Renal cortical epithelial cell (primary cell): ENCODE measurements around the gene UBE3B. TPM values are rescaled to one million over a fixed set of nuclear protein-coding genes. Genes with fewer than 3 reads are reported as not detected.

Experiments
- DNase-seq: peaks from one replicate; pipeline ENCODE4 v3.0.0-alpha.2; 2011; ENCODE audit warnings: low read depth
- total RNA-seq: library from RNA; depleted of rRNA; stranded (reverse); fragments of >200 nt; gene quantifications from 2 replicates; pipeline ENCODE4 v1.2.3, GENCODE V29; 2014

The UBE3B gene
- total RNA-seq, 1 donor from 2014 or later = 78.4 TPM

DNA sequence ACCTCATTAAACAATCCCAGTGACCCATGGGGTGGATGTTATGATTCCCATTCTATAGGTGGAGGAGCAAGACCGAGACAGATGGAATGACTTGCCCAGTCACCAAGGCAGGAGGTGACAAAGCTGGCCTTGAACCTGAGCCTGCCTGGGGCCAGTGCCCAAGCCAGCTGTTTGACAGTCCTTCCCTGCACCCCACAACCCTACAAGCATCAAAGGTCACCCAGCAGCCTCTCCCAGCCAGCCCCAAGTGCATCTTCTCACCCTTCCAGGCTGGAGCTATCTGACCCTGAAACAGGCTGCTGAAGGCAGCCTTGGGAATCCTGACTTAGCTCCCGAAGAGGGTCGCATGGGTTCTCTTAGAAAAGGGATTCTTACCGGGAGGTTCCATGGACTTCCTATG lies 75.5 kb downstream of the UBE3B start:
- DNase-seq = no peak

DNA sequence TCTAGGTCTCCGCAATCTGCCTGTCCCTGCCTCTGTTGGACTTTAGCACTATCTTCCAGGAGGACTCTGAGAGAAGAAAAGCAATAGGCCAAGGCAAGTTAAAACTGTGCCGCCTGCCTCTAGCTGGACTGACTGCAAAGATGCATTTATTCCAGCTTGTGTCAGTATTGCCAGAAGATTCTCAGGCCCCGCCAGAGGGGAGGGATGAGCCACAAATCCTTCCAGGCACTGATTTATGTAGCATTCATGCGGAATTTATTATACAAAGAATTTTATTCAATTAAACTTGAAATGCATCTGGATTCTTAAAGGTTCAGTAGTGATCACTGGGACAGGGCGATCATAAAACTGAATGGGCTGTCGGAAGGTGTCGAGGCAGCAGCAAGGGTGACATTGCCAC lies 76.0 kb downstream of the UBE3B start:
- no peak for DNase-seq

DNA sequence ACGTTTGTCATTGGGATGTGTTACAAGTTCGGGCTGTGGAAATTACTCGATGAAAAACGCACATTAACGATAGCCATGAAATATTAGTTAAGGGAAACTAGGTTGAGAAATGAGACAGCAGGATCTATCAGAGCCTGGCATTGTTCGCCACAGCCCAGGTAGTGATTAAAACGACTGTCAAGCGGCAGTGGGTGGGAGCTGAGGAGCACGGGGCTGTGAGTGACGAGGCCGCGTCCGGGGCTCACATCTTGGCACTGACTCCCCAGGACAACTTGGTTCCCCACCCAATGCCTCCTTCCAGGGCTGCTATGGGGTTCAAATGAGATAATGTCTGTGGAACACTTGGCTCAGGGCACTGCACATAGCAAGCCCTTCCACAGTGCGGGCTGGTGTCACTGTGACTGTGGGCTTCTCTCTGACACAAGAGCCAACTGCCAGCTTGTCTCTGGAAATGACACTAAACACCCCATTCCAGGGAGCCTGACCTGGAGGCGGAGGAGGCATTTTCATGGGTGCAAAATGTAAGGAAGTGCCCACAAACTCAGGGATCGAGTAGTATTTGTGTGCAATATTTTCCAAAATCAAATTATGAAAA lies 76.6 kb downstream of the UBE3B start:
- DNase-seq = no peak

DNA sequence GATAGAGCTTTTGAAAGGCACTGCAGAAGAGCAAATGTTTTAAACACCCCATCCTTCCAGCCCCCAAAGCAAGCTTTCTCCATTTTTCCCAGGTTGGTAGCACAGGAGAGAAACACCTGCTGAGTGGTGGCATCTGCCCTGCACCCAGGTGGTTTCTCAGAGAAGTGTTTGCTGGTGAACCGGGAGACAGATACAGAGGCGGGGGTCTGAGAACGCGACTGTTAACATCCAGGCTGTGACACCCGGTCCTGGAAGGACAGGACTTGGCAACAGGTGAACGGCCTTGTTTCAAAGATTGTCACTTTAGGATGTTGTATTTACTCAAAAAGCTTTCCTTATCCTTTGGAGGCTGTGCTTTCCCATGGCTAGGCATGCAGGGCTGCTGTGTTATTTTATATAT lies 77.3 kb downstream of the UBE3B start:
- DNase-seq = no peak

DNA sequence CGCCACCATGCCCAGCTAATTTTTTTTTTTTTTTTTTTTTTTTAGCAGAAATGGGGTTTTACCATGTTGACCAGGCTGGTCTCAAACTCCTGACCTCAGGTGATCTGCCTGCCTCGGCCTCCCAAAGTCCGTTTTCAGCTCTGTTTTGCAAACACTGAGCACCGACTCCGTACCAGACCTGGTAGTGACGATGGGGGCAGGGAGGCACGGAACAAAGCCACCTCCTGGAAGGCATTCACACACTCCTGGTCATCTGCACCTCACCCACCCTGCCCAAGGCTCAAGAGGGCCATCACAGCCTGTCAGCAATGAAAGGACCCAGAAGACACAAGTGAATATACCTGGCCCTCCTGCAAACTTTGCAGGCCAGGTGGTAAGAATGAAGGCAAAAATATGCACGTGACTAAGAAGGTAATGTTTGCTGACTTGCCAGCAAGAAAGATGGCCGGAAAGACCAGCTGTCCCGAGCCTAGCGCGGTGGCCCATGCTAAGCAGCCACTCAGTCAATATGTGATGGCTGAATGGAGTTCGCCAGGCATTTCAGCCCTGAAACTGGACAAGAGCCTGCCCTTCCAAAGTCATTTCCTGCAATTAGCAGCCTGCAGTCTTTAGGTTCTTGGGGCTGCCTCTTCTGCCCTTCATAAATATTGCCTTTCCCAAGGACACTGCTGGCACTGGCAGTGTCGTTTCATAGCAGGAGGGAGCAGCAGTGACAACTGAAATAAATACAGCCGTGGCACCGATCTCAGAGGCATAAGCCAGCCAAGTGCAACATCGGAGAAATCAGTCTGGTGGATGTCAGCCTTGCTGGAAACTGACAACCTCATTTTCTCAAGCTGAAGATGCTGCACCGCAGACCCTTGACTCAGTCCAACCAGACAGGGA lies 78.2 kb downstream of the UBE3B start:
- no peak for DNase-seq

DNA sequence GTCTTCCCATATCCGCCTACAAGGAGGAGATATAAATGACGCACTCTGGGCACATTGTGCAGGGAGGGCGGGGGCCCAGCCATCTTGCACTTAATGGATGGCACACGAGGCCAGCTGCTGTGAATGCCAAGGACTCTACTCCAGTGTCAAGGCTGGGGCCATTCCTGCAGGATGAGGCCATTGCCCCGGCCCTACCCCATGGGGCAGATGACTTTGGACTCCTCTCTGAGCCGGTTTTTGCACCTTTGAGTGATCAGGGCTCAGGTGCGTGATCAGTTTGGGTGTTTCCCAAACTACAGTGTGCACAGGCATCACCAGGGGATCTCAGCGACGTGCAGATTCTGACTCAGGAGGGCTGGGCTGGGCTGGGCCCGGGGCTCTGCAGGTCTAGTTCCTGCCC lies 79.8 kb downstream of the UBE3B start:
- DNase-seq = no peak

DNA sequence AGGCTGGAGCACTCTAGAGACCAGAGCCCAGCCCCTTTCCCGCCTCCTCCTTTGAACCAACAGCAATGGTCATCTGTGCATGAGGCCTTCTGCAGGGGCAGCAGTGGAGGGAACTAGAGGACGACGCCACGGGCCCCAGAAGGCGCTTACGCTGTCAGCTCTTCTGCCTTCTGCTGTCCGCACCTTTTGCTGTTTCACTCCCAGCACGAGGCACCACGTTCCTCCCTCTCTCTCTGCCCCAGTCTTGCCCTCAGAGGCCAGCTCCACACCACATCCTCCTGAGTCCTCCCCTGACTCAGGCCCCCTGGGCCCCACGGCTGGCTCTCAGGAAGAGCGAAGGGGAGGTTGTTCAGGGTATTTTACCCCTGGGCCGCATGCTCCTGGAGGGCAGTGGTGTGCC lies 80.4 kb downstream of the UBE3B start:
- DNase-seq = no peak

DNA sequence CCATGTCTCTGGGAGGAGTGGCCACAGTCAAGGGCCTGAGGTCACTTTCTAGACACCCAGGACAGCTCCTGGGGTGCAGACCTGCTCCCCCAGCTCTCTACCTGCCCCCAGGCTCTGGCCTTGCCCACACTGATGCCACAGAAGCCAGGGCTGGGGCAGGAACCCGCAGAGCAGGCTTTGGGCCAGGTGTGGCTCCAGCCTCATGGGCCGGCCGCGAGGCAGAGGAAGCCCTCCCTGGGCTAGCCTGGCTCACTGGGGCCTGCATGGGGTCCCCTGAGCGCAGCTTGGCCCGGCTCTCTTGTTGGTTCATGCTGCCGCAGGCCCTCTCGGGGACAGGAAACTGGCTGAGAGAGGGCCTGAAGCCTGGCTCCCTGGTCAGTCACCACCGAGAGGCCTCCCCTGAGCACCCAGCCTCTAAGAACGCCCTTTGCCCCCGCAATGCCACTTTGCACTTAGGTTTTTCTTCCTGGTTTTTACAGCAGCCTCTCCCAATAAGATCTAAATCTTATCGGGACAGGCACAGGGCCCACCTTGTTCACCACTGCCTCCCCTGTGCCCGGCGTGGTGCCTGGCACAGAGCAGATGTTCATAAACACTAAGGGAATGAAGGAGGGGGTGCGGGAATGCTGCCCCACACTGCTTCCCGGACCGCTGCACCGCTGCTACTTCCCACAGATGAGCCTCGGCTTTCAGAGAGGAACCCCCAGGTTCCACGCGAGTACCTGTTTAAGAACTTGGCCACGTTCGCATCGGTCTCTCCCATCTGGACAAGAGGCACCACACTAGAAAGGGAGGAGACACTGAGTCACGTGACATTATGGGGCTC lies 81.2 kb downstream of the UBE3B start:
- DNase-seq = no peak

DNA sequence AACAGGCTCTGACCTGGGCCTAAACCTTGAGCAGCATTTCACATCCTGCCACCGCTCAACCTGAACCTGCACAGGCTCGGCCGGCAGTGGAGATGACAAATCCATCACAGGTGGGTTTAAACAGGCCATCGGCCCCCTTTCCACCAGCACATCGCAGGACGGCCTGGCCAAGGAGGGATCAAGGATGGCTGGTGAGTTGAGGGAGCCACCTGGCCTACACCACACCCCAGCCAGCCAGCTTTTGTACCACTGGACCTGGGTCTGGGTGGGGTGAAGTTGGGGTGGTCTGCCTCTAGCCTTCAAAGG lies 81.7 kb downstream of the UBE3B start:
- no peak for DNase-seq

DNA sequence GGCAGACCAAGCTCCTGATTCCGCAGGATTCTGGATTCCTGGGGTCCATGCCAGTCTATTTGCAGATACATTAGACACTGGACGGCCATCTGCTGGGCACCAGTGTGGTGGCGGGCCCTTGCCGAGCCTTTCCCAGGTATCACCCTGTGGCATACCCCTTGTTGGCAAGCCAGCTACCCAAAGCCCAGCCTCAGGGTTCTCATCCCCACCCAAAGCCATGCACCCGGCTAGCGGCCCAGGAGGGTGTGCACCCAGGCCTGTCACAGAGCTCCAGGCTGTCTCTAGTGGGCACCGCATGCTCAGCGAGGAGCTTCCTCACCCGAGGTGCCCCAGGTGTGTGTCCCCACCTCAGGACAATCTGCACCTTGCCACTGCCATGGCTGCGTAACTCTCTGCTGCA lies 82.2 kb downstream of the UBE3B start:
- no peak for DNase-seq

DNA sequence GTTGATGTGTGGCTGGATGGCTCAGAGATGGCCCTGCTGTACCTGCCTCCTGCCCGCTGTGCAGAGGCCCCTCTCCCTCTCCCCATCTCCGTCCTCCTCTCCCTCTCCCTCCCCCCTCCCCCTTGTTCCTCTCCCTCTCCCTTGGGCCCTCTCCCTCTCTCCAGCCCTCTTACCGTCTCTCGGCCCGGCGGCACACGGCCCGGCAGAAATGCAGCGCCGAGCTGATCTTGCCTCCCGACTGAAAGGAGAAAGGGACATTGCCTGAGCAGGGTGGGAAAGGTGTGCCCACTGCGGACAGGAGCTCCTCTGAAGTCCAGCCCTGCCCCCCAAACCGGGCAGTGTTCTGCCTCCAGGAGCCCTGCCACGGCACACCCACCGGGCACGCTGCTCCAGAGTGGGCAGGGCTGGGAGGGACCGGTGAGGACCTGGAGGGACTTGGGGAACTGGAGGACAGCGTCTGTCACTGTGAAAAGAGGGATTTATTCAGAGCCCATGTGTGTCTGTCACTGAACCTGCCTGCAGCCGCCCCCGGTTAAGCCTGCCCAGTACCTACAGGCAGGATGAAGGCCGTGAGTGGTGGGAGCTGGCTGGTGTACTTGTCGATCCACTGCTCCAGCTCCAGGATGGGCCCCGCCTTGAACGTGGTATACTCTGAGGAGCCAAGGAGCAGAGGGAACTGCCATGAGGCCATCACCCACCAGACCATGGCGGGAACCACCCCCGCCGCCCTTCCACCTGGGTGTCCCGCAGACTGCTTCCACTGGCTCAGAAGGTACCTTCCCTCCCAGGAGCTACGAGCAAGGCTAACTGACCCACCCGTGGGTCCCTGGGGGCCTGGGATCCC lies 83.7 kb downstream of the UBE3B start:
- no peak for DNase-seq

DNA sequence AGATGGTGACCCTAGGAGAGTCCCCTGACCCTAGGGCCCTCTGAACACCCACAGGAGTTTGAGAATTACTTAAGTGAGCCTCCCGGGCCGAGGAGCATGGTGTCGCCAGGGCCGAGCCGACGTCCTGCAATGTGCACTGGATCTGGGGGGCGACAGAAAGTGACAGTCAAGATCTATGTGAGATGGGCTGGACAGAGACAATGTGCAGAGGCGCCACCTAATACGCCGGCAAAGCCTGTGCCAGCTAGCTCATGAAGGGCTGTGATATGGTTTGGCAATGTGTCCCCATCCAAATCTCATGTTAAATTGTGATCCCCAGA lies 84.2 kb downstream of the UBE3B start:
- DNase-seq = no peak

DNA sequence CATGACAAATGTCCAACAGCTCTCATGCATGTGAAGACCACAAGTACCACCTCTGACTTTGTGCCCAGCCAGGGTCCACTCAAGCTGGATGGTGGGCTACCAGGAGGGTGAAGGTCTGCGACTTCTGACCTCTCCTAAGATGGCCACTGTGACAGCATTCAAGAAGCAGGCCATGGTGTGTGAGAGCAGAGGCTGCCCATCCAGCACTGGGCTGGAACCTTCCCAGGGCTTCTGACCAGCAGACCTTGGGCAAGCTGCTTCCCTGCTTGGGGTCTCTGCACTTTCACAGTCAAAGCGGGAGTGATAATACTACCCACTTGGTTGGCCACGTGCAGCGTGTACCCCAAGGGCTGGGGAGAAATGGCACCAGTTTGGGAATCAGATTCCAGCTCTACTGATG lies 85.4 kb downstream of the UBE3B start:
- DNase-seq = no peak

DNA sequence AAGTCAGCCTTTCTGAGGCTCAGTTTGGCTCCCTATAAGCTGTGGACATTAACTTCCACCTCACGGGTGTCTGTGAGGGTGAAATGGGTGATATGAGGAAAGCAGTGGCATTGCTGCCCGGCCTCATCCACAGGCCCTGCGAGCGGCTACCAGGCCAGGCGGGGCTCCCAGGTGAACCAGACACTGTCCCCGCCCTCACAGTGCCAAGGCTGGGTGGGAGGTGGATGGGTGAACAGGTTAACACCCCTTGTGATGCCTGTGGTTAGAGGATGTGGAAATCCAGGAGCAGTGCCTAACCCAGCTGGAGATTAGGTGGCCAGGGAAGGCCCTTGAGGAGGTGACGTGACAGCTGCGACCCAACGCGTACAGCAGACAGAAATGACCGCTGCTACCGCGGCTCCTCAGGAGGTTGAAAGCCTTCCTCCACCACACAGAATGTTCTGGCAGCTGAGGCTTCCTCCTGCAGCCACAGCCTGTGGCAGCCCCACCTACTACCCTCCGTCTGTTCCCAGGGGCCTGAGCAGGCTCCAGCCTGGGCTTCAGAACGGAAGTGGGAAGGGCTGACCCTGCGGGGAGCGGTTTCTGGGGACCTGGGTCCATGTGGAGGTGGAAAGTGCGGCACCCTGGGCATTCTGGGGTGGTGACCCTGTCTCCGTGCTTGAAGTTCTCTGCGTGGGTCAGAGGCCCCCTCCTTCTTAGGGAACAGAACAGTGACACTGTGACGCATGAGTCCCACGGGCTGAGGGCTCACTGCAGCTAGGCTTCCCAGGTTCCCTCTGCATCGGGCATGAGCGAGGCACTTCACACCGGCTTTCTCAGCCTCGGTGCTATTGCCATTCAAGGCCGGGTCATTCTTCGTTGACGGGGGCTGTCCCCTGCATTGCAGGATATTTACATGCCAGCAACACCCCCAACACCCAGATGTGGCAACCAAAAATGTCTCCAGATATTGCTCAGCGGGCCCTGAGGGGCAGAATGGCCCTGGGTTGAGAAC lies 86.2 kb downstream of the UBE3B start:
- DNase-seq = no peak

DNA sequence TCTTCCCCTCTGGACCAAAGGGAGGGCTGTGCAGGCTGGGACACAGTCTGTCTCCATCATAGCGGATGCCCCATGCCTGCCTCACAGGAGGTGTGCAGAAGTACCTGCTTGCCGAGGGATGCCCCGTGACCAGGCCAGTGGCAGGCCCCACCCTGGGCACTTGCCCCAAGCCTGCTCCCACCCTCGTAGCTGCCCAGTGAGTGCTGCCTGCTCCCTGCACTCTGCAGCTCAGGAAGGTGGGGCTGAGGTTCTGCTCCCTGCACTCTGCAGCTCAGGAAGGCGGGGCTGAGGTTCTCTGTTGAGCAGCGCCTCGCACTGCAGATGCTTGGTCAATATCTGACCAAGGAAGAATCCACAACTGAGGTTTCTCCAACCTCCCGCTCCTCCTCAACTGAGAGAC lies 89.0 kb downstream of the UBE3B start:
- DNase-seq = no peak

DNA sequence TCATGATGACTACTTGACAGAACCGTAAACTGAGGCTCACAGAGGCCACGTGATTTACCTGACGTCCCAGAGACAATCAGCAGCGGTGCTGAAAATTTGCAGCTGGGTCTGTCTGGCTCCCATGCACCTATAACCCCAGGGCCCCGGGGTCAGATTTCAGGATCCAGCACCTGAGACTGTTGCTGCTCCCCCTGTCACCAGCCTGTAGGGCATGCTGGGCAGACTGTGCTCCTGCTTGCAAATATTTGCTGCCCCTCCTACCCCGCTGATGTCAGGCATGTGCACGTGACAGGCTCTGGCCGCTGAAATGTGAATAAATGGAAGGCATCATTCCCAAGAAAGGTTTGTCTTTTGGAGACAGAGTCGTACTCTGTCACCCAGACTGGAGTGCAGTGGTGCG lies 89.9 kb downstream of the UBE3B start:
- DNase-seq = no peak

DNA sequence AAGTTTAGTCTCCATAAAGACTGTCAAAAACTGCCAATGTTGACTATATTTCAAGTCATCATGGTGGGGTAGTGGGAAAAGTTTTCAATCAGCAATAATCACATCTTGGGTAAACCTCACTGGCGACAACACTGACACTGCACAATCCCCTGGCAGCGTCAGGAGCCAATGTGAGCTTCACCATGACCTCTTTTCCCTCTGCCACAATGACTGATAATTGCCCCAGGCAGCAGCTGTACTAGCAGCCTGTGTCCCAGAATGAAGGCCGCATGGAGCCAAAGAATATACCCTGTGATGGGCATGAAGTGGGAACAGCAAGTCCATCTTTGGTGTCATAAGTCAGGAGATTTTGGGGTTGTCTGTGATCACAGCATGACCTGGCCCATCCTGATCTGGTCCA lies 90.5 kb downstream of the UBE3B start:
- no peak for DNase-seq

DNA sequence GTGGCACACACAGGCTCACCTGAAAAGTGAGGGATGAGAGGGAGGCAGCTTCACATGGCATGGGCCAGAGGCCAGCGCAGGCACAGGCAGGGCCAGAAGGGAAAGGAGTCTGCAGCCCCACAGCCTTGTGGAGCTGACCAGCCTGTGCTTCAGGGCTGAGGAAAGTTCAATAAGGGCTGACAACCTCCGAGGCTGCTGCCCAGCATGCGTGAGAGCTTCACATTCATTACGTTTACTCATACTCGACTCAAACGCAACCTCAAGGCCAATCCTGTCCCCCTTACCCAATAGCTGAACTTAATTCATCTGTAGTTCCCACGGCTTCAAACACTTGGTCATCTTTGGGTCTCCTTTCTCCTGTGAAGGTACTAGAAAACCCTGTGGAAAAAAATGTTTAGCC lies 91.1 kb downstream of the UBE3B start:
- no peak for DNase-seq

DNA sequence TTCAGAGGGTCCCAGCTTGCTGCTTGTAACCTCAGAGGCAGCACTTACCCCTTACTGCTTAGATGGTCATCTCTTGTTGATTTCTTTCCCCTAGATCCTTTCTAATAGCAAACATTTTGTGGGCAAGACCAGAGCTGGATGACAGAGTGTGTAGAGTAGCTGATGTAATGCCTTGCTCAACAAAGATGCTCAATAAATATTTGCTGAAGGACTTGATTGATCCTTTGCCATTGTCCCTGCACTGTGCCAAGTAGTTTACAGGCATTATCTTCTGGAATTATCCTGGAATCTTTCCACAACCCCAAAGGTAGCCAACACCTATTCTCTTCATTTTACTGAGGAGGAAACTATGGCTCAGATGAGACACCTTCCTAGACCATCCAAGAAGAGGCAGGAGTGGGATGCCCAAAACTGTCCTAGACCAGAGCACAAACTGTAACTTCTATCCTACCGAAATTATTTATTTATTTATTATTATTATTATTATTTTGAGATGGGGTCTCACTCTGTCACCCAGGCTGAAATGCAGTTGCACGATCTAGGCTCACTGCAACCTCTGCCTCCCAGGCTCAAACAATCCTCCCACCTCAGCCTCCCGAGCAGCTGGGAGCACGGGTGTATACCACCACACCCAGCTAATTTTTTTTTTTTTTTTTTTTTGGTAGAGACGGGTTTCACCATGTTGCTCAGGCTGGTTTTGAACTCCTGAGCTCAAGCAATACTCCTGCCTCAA lies 94.5 kb downstream of the UBE3B start:
- DNase-seq = no peak

DNA sequence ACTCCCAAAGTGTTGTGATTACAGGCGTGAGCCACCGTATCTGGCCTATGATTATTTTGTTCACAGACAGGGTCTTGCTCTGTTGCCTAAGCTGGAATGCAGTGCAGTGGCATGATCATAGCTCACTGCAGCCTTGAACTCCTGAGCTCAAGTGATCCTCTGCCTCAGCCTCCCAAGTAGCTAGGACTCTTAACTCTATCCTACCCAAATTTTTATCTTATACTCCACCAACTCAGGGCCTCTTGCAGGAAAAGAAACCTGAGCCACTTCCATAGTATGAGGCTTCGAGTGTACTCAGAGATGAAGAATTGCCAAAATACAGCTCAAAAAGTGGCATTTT lies 95.0 kb downstream of the UBE3B start:
- DNase-seq = no peak
